ENCODE results near the gene PDE4D.

Gene PDE4D

GRCh38 chr5:59098743-59099142 lies 794.8 kb downstream of the PDE4D start:
- TF ChIP-seq, protein P1, sequence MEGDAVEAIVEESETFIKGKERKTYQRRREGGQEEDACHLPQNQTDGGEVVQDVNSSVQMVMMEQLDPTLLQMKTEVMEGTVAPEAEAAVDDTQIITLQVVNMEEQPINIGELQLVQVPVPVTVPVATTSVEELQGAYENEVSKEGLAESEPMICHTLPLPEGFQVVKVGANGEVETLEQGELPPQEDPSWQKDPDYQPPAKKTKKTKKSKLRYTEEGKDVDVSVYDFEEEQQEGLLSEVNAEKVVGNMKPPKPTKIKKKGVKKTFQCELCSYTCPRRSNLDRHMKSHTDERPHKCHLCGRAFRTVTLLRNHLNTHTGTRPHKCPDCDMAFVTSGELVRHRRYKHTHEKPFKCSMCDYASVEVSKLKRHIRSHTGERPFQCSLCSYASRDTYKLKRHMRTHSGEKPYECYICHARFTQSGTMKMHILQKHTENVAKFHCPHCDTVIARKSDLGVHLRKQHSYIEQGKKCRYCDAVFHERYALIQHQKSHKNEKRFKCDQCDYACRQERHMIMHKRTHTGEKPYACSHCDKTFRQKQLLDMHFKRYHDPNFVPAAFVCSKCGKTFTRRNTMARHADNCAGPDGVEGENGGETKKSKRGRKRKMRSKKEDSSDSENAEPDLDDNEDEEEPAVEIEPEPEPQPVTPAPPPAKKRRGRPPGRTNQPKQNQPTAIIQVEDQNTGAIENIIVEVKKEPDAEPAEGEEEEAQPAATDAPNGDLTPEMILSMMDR (IDR thresholded peaks at IDR 0.05): no peak
- no peak for TF ChIP-seq ZFX (IDR thresholded peaks at IDR 0.05; ENCODE audit: borderline replicate concordance)
- no peak overlapping the region for H3K27ac ChIP-seq

DNA sequence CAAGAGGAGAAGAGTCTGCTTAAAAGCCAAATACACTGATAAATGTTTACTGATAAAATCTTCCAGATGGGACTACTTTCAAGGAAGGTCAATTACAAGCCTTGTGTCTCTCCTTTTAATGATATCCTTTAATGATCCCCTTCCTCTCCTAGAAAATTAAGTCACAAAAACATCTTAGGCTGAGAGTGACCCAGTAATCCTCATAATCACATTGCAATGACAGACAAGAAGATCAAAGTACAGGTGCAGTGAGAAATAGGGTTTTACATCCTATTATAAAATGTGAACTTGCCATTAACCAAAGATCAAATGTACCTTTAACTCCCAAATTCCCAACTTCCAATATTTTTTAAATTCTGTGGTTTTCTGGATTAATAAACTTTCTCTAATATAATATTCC lies 795.8 kb downstream of the PDE4D start:
- H3K27ac ChIP-seq: no peak overlapping the region
- TF ChIP-seq ZFX (IDR thresholded peaks at IDR 0.05; ENCODE audit: borderline replicate concordance): no peak
- TF ChIP-seq, protein P1 (IDR thresholded peaks at IDR 0.05): no peak

GRCh38 chr5:59097116-59097515 lies 796.4 kb downstream of the PDE4D start:
- no peak for TF ChIP-seq ZFX (IDR thresholded peaks at IDR 0.05; ENCODE audit: borderline replicate concordance)
- H3K27ac ChIP-seq: no peak overlapping the region

GRCh38 chr5:59095480-59095879 lies 798.0 kb downstream of the PDE4D start:
- H3K27ac ChIP-seq: no peak overlapping the region
- TF ChIP-seq, protein P1 (IDR thresholded peaks at IDR 0.05): no peak
- TF ChIP-seq ZFX (IDR thresholded peaks at IDR 0.05; ENCODE audit: borderline replicate concordance): no peak

DNA sequence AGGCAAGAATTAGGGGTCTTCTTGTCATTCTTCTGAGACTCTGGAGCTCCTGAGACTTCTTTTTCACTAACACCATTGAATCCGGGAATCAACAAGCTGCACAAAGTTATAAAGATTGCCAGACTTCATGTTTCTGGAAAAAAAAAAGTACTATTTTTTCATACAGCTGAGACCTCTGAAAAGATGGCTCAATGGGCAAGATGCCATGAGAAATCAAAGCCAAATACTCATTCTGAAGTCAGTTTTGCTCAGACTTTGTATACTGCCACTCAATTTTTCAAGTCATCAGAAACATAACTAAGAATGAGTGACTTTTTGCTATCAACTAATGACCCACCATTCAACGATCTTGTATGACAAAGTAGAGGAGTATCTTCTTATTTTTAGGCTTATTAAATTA lies 798.7 kb downstream of the PDE4D start:
- TF ChIP-seq, protein P1 (IDR thresholded peaks at IDR 0.05): no peak
- TF ChIP-seq ZFX (IDR thresholded peaks at IDR 0.05; ENCODE audit: borderline replicate concordance): no peak
- H3K27ac ChIP-seq: no peak overlapping the region

DNA sequence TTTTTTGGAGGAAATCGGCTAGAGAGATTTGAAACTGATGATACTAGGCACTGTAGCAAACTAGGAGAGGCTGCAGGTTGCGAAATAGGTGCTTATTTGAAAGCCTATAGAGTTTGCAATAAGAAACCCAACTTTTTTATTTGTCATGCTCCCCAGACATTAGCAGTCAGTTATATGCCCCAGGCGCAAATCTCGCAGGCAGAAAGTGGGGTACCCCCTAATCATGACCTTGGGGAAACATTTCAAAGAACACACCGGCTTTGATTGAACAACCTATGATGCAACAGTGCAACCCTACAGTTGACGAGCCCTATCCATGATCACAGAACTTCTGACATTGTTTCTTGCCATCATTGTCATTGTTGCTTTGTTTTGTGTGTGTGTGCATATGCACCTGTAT lies 800.2 kb downstream of the PDE4D start:
- no peak overlapping the region for H3K27ac ChIP-seq
- no peak for TF ChIP-seq ZFX (IDR thresholded peaks at IDR 0.05; ENCODE audit: borderline replicate concordance)
- TF ChIP-seq, protein P1 (IDR thresholded peaks at IDR 0.05): no peak

DNA sequence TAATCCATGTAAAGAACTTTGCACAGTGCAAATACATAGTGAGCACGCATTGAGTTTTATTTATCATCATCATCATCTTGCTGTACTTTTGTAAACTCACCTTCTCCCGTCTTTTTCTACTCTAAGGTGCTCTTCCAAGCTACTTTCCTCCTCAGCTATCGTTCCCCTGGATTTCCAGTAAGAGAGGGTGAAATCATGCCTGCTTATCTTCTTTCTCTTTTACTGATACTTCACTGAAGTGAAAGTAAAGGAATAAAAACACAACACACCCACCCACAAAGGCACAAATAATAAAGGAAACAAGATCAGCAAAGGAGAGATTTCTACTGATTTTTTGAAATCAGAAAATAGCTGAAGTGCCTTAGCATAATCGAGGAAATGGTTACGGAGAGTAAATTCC lies 800.8 kb downstream of the PDE4D start:
- TF ChIP-seq, protein P1 (IDR thresholded peaks at IDR 0.05): no peak
- no peak for TF ChIP-seq ZFX (IDR thresholded peaks at IDR 0.05; ENCODE audit: borderline replicate concordance)

DNA sequence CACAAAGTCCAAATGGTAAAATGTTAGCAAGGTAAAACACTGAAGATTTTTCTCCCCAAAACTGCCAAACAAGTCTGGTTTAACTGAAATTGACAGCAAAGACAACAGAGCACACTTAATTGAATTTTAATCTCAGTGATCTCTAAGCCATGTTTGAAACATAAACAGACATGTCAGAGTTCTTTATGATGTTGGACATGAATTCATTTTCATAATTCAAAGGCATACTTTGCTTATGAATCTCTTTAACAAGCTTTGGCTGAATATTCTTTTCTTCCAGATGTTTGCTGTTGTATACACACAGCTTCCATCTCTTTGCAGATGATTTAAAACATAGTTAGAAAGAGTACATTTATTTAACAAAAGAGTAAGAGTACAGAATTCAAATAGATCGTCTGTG lies 801.6 kb downstream of the PDE4D start:
- TF ChIP-seq, protein P1 (IDR thresholded peaks at IDR 0.05): no peak
- no peak for TF ChIP-seq ZFX (IDR thresholded peaks at IDR 0.05; ENCODE audit: borderline replicate concordance)
- H3K27ac ChIP-seq: no peak overlapping the region

More for the DNA sequence above, 800.8 kb downstream of the PDE4D start:
- no peak overlapping the region for H3K27ac ChIP-seq

Measured in 22Rv1 (cell line).